SU-DHL-6 (cell line): Measurements from ENCODE around the gene PTCD2.

Experiments
- H2AFZ ChIP-seq: fragments of 200-600 bp; sonication (generic); 2 replicates; pipeline ENCODE4 v1.6.1; 2014; ENCODE audit warnings: low read depth, mild to moderate bottlenecking, moderate library complexity, mixed read lengths, antibody characterized with exemption, low read length; ENCODE audit not compliant: severe bottlenecking
- H3F3A ChIP-seq: fragments of 200-600 bp; shearing (Covaris generic); 2 replicates; pipeline ENCODE4 v1.6.0; 2016; ENCODE audit warnings: antibody characterized with exemption, mild to moderate bottlenecking; ENCODE audit not compliant: insufficient read depth
- H3K27ac ChIP-seq: fragments of 200-600 bp; sonication (generic); 2 replicates; pipeline ENCODE4 v1.5.1; 2016; ENCODE audit warnings: low read depth, mild to moderate bottlenecking, low read length, moderate library complexity, mixed read lengths
- H3K27me3 ChIP-seq: fragments of 200-600 bp; sonication (generic), shearing (Covaris generic); 2 replicates; pipeline ENCODE4 v1.6.0; 2014; ENCODE audit warnings: mild to moderate bottlenecking, low read length
- H3K36me3 ChIP-seq: fragments of 200-600 bp; sonication (generic); 2 replicates; pipeline ENCODE4 v1.6.1; 2014; ENCODE audit warnings: mild to moderate bottlenecking, low read length, mixed read lengths
- H3K4me2 ChIP-seq: fragments of 300-600, 200-600 bp; shearing (Covaris generic), sonication (generic); 2 replicates; pipeline ENCODE4 v1.6.0; 2014; ENCODE audit warnings: low read length, low read depth, mild to moderate bottlenecking; ENCODE audit not compliant: poor library complexity, severe bottlenecking
- H3K4me3 ChIP-seq: fragments of 200-600 bp; sonication (generic); 2 replicates; pipeline ENCODE4 v1.5.1; 2014; ENCODE audit warnings: antibody characterized with exemption, low read length, mild to moderate bottlenecking, mixed read lengths; ENCODE audit not compliant: insufficient read depth, poor library complexity, severe bottlenecking
- H3K79me2 ChIP-seq: fragments of 200-600 bp; sonication (generic); 2 replicates; pipeline ENCODE4 v1.6.1; 2014; ENCODE audit warnings: mild to moderate bottlenecking, low read length, moderate library complexity; ENCODE audit not compliant: insufficient read depth
- H3K9ac ChIP-seq: fragments of 200-600 bp; sonication (generic); 2 replicates; pipeline ENCODE4 v1.7.0; 2014; ENCODE audit warnings: mild to moderate bottlenecking, low read length
- H3K9me2 ChIP-seq: fragments of 200-600 bp; sonication (generic); replicated peaks from 2 replicates; pipeline ENCODE4 v1.6.1; 2014; ENCODE audit warnings: low read length; ENCODE audit not compliant: insufficient read depth
- H3K9me3 ChIP-seq: fragments of 200-600 bp; sonication (generic); 2 replicates; pipeline ENCODE4 v1.6.1; 2014; ENCODE audit warnings: low read length, mixed read lengths; ENCODE audit not compliant: insufficient read depth
- H4K20me1 ChIP-seq: fragments of 200-600 bp; sonication (generic); 2 replicates; pipeline ENCODE4 v1.6.1; 2014; ENCODE audit warnings: low read depth, mild to moderate bottlenecking, antibody characterized with exemption, low read length, moderate library complexity, mixed read lengths
- EZH2phosphoT487 ChIP-seq: fragments of 200-600 bp; sonication (generic), shearing (Covaris generic); conservative IDR thresholded peaks from 2 replicates; pipeline ENCODE4 v1.6.1; 2018; ENCODE audit warnings: mild to moderate bottlenecking, antibody characterized with exemption, low read length, moderate library complexity, mixed read lengths
- TF ChIP-seq, protein P1 (sequence below): fragments of 200-600 bp; sonication (generic); IDR thresholded peaks from one replicate; pipeline ENCODE4 v1.5.1; 2017; ENCODE audit warnings: antibody characterized with exemption, mild to moderate bottlenecking, low read length, moderate library complexity; ENCODE audit not compliant: insufficient read depth, poor library complexity, severe bottlenecking

The PTCD2 gene

DNA sequence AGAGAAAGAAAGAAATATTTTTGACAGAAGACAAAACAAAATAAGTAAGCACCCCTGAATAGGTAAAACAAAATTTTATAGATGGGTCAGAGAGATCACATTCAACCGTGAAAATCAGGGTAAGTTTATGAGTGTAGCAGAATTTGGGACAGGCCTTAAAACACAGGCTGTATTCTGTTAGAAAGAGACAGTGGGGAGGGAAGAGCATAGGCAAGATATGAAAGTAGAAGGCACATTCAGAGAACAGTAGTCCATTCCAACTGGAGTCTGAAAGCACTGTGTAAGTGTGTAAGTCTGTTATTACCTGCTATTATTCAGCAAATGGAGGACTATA is 38.8 kb upstream of the PTCD2 start:
- Histone ChIP-seq H3K9me3 (no peaks in the 10 kb centered on the region), H3K4me3 (no peak overlapping the region), H3K36me3 (peaks cover 48% of the 10 kb centered on the region), H3F3A (peaks cover 19% of the 10 kb centered on the region; the same call in 1 of the 2 replicates), H3K79me2 (peaks cover 34% of the 10 kb centered on the region), H3K9ac (no peak overlapping the region), H3K27me3 (no peaks in the 10 kb centered on the region), H3K9me2 (no peaks in the 10 kb centered on the region), H4K20me1 (no peaks in the 10 kb centered on the region), H2AFZ (no peak overlapping the region), H3K27ac (peak overlapping the region; percentile 30; the same call in 1 of the 2 replicates), H3K4me2 (no peak overlapping the region)
- no peak for TF ChIP-seq EZH2phosphoT487
- TF ChIP-seq, protein P1, sequence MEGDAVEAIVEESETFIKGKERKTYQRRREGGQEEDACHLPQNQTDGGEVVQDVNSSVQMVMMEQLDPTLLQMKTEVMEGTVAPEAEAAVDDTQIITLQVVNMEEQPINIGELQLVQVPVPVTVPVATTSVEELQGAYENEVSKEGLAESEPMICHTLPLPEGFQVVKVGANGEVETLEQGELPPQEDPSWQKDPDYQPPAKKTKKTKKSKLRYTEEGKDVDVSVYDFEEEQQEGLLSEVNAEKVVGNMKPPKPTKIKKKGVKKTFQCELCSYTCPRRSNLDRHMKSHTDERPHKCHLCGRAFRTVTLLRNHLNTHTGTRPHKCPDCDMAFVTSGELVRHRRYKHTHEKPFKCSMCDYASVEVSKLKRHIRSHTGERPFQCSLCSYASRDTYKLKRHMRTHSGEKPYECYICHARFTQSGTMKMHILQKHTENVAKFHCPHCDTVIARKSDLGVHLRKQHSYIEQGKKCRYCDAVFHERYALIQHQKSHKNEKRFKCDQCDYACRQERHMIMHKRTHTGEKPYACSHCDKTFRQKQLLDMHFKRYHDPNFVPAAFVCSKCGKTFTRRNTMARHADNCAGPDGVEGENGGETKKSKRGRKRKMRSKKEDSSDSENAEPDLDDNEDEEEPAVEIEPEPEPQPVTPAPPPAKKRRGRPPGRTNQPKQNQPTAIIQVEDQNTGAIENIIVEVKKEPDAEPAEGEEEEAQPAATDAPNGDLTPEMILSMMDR, result no peak

DNA sequence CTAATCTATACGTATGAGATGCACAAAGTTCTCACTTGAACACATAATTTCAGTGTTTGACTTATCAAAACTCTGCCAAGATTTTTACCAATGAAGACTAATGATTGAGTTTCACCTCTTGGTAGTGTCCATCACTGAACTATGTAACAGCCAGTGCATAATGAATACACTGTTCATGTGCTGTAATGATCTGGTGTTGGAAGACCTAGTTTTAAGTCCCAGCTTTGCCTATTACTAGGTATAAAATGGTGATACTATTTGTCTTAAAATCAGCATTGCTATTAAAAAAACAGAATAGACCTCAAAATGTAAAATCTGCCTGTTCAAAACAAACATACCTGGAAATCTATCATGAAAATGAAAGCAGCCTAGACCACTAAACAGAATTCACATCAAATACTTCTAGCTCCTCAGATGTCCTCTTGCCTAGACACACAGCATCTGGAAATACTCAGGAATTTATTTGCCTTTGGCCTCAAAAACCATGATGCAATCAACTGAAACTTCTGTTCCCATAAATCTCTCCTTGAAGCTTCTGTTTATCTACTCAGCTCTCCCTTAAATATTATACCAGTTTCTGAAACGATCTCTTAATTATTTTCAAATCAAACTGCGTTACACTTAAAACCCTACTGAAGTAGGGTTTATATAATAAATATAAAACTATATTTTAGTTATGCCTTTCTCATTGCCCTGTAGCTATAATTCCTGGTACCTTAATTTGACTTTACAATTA is 38.2 kb upstream of the PTCD2 start:
- peaks cover 19% of the 10 kb centered on the region; the same call in 1 of the 2 replicates for H3F3A ChIP-seq
- peaks cover 30% of the 10 kb centered on the region for H3K79me2 ChIP-seq
- H4K20me1 ChIP-seq, result no peaks in the 10 kb centered on the region
- no peak overlapping the region for H3K4me2 ChIP-seq
- peak overlapping the region; percentile 30; the same call in 1 of the 2 replicates for H3K27ac ChIP-seq
- H3K9me3 ChIP-seq, result no peaks in the 10 kb centered on the region
- no peak overlapping the region for H2AFZ ChIP-seq
- no peak overlapping the region for H3K9ac ChIP-seq
- H3K36me3 ChIP-seq, result peaks cover 46% of the 10 kb centered on the region
- H3K9me2 ChIP-seq, result no peaks in the 10 kb centered on the region
- no peaks in the 10 kb centered on the region for H3K27me3 ChIP-seq
- TF ChIP-seq EZH2phosphoT487, result no peak
- TF ChIP-seq, protein P1, result no peak
- no peak overlapping the region for H3K4me3 ChIP-seq

DNA sequence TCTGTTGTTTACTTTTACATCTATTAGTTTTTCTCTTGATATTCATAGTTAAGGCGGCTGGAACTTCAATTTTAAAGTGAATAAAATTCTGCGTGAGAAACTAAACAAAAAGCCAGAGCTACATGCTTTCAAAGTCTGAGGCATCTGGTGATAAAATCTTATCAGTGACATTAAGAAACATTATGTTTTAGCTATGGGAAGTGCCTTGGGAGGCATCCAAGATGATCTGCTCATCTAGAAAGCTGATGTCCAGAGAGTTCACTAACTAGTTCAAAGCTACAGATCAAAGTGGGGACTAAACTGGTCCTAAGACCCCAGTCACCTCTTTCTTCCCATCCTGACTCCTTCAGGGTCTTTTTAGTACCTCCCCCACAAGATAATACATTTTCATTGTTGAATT is 37.3 kb upstream of the PTCD2 start:
- Histone ChIP-seq H3K36me3 (peaks cover 42% of the 10 kb centered on the region), H3K79me2 (peaks cover 23% of the 10 kb centered on the region), H3K9me2 (no peaks in the 10 kb centered on the region), H2AFZ (no peak overlapping the region), H4K20me1 (no peaks in the 10 kb centered on the region), H3K27ac (peak overlapping the region; percentile 11; the same call in 1 of the 2 replicates), H3K4me3 (no peak overlapping the region), H3K9me3 (no peaks in the 10 kb centered on the region), H3F3A (peaks cover 19% of the 10 kb centered on the region; the same call in 1 of the 2 replicates), H3K9ac (no peak overlapping the region), H3K27me3 (no peaks in the 10 kb centered on the region), H3K4me2 (no peak overlapping the region)
- TF ChIP-seq, protein P1, result no peak
- no peak for TF ChIP-seq EZH2phosphoT487
